ENCODE measurements around the gene LTK. TPM values are rescaled to one million over a fixed set of nuclear protein-coding genes. Genes with fewer than 3 reads are reported as not detected.

The LTK gene
- total and polyA plus RNA-seq, 4 donors: 0.19 to 1.9 (median 0.75) TPM

DNA sequence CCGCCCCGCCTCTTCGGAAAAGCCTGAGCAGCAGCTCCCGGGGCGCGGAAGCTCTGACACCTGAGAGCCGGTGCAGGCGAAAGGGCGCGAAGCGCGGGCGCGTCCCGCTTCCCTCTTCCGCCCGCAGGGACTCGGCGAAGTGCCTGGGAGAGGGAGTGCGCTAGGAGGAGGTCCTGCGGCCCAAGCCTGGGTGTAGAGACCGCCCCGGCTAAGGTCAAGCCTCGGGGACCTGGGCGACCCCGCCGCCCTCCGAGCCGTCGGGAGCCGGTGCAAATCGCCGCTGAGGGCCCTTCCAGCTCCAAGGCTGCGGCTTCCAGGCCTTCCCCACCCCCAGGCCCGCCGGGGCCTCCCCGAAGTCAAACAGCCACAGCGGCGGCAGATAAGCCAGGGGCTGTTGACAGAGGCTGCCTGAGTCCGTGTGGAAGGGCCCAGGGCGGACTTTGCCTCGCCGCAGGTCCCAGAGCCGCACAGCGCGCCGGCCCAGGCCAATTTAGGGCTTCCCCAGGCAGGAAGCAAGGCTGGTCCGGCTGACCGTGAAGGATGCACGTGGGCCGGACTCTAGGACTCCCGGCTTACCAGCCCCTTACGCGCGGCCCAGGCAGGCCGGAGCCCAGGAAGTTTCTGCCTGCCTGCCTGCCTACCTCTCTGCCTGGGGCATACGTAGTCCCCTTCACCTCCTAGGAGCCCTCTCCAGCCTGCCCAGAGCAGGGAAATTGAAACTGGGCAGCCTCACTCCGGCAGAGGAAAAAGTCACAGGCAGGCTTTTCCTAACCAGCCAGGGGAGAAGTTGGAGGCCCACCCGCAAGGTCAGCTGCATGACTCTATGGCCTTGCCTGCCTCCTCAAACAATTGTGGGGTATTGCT lies 17.7 kb downstream of the LTK start:
- no peak for DNase-seq
- peak; percentile 4 for ATAC-seq (ENCODE audit: low FRiP score)
- Histone ChIP-seq H3K36me3 (ENCODE audit: control insufficient read depth in 1 of 2, insufficient read depth in 2 of 2, low read length in 1 of 2) (no peaks in the 10 kb centered on the region), H3K27me3 (ENCODE audit: control insufficient read depth in 1 of 2, insufficient read depth in 2 of 2, low read length in 1 of 2) (no peaks in the 10 kb centered on the region), H3K4me1 (ENCODE audit: control insufficient read depth in 1 of 2, insufficient read depth in 2 of 2, low read length in 2 of 2) (no peaks in the 10 kb centered on the region), H3K4me3 (ENCODE audit: low read length in 2 of 2) (no peak overlapping the region), H3K27ac (ENCODE audit: low read depth in 1 of 2, low read length in 2 of 2) (no peak overlapping the region), H3K9me3 (ENCODE audit: control insufficient read depth, low read length) (no peaks in the 10 kb centered on the region)
- WGBS, 2 donors: 74 to 76% methylated on average over 56 to 59 of the region's 59 CpGs
- intact Hi-C loops (cut with DNase I): no loop called here

DNA sequence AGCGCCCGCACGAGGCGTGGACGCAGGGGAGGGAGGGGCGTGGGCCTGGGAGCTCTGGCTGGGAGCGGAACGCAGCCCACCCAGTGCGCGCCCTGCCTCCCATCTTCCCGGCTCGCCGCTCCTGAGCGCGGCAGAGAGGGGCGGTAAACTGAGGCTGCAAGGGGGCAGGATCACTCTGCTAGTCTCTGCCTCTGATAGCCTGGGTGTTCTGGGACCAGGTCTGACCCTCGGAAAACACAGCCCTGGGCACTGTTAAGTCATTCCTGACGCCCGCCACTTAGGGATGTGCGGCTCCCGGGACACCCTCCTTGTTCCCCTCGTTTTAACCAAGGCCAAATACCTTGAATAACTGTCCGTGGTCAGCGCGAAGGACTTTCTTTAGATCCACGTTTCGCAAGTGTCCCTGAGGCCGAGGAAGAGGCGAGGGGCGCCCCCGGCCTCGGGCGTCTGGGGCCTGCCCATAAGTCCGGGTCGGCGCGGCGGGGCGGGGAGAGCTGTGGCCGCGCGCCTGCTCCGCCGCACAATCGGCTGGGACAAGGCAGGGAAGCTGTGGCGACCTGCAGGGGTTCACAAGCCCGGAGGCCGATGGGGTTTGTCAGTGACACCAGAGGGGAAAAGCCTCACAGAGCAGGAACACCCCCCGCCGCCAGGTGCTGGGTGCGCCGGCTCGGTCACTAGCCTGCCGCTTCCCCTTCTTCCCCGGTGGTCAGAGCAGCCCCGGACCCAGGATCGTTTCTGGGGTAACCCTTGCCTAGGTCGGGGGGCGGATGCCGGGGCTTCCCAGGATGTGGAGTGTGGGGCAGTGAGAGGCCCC lies 18.5 kb downstream of the LTK start:
- DNase-seq (no peak), ATAC-seq (ENCODE audit: low FRiP score) (peak; percentile 7)
- 13 to 17% methylated on average over 46 to 60 of the region's 60 CpGs for WGBS, 2 donors
- Histone ChIP-seq H3K27ac (ENCODE audit: low read depth in 1 of 2, low read length in 2 of 2) (no peak overlapping the region), H3K9me3 (ENCODE audit: control insufficient read depth, low read length) (no peaks in the 10 kb centered on the region), H3K4me1 (ENCODE audit: control insufficient read depth in 1 of 2, insufficient read depth in 2 of 2, low read length in 2 of 2) (no peaks in the 10 kb centered on the region), H3K36me3 (ENCODE audit: control insufficient read depth in 1 of 2, insufficient read depth in 2 of 2, low read length in 1 of 2) (no peaks in the 10 kb centered on the region), H3K4me3 (ENCODE audit: low read length in 2 of 2) (no peak overlapping the region), H3K27me3 (ENCODE audit: control insufficient read depth in 1 of 2, insufficient read depth in 2 of 2, low read length in 1 of 2) (no peaks in the 10 kb centered on the region)
- intact Hi-C loops (cut with DNase I): loop anchor here in 1 of 2 donors (5.0 kb wide), 1 partner anchor 78 kb away; the partner anchor contains the start of gene RTF1

DNA sequence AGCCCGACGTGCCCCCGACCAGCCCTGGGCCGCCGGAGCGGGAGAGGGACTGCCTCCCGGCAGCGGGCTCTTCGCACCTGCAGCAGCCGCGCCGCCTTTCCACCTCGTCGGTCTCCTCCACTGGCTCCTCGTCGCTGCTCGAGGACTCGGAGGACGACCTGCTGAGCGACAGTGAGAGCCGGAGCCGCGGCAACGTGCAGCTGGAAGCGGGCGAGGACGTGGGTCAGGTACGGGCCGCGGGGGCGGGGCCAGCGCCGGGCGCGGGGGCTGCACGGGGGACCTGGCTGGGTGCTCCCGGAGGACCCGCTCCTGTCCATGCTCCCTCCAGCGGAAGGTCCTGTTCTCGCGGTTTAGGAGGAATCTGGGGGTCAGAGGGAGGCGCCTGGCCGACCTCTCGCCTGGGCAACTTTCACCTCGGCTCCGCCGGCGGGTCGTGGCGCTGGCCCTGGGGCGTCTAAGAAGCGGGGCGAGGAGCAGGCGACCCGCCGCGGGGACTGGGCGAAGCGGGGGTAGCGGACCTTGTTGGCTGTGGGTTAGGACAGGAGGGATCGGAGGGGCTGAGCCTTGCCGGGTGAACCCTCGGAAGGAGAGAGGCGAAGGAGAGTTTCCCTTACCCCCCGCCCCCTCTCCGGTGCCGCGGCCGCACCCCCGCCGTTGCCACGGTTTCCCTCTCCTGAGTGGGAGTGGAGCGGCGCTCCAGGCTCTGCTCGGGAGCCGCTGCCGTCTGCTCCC lies 19.3 kb downstream of the LTK start:
- WGBS, 2 donors: 1% methylated on average over 63 to 77 of the region's 77 CpGs
- Histone ChIP-seq H3K36me3 (ENCODE audit: control insufficient read depth in 1 of 2, insufficient read depth in 2 of 2, low read length in 1 of 2) (no peaks in the 10 kb centered on the region), H3K4me1 (ENCODE audit: control insufficient read depth in 1 of 2, insufficient read depth in 2 of 2, low read length in 2 of 2) (no peaks in the 10 kb centered on the region), H3K27ac (ENCODE audit: low read depth in 1 of 2, low read length in 2 of 2) (no peak overlapping the region), H3K9me3 (ENCODE audit: control insufficient read depth, low read length) (no peaks in the 10 kb centered on the region), H3K4me3 (ENCODE audit: low read length in 2 of 2) (peak overlapping the region; percentile 62 to 84), H3K27me3 (ENCODE audit: control insufficient read depth in 1 of 2, insufficient read depth in 2 of 2, low read length in 1 of 2) (no peaks in the 10 kb centered on the region)
- DNase-seq (peak in 1 of 2 donors; percentile 81), ATAC-seq (ENCODE audit: low FRiP score) (peak; percentile 4)
- intact Hi-C loops (cut with DNase I): loop anchor here in 1 of 2 donors (5.0 kb wide), 1 partner anchor 77 kb away; the partner anchor contains the start of gene RTF1

DNA sequence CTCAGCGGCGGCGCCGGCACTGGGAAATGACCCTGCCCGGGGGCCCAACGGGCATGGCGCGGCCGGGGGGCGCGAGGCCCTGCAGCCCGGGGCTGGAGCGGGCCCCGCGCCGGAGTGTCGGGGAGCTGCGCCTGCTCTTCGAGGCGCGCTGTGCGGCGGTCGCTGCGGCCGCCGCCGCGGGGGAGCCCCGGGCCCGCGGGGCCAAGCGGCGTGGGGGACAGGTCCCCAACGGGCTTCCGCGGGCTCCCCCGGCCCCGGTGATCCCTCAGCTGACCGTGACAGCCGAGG lies 19.8 kb downstream of the LTK start:
- intact Hi-C loops (cut with DNase I): loop anchor here in 1 of 2 donors (5.0 kb wide), 1 partner anchor 77 kb away; the partner anchor contains the start of gene RTF1
- ATAC-seq (ENCODE audit: low FRiP score) (no peak), DNase-seq (no peak)
- H3K4me1 ChIP-seq (ENCODE audit: control insufficient read depth in 1 of 2, insufficient read depth in 2 of 2, low read length in 2 of 2): no peaks in the 10 kb centered on the region
- 0% methylated on average over 3 to 41 of the region's 41 CpGs for WGBS, 2 donors
- no peaks in the 10 kb centered on the region for H3K9me3 ChIP-seq (ENCODE audit: control insufficient read depth, low read length)
- no peaks in the 10 kb centered on the region for H3K36me3 ChIP-seq (ENCODE audit: control insufficient read depth in 1 of 2, insufficient read depth in 2 of 2, low read length in 1 of 2)
- H3K27me3 ChIP-seq (ENCODE audit: control insufficient read depth in 1 of 2, insufficient read depth in 2 of 2, low read length in 1 of 2): no peaks in the 10 kb centered on the region
- peak overlapping the region; percentile 62 to 84 for H3K4me3 ChIP-seq (ENCODE audit: low read length in 2 of 2)
- no peak overlapping the region for H3K27ac ChIP-seq (ENCODE audit: low read depth in 1 of 2, low read length in 2 of 2)

DNA sequence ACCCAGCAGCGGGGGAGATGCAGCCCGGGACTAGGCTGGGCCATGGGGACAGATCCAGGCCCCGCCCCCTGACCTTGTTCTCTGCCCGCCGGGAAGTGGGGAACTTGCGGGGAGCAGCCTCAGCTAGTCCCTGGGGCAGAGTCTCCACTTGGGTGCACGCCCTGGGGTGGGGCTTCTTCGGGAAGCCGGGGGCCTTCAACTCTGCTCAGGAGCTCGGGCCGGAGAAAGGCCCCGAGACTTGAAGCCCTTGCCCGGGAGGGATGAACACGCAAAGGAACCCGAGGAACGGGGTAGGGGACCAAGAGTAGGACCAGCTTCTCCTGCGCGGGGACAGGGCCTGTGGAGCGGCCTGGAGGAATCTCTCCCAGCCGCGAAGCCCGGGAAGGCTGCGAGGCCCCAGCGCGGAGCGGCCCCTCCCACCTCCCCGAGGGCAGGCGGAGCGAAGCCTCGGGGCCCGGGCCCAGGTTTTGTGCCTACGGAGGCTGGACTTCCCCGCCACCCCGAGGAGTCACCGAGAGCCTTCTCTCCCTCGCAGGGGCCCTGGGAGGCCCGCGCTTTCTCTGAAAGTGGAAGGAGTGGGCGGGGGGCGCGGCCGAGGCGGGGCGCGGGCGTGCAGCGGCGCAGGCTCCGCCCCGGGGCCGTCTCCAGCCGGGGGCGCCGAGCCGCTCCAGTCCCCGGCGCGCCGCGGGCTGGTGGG lies 20.3 kb downstream of the LTK start, which contains the start of gene ITPKA:
TSS of gene ITPKA (plus strand) at position 670 of the 697 bp plus-strand sequence. CDS start 54 bp downstream, outside the sequence.
- Histone ChIP-seq H3K9me3 (ENCODE audit: control insufficient read depth, low read length) (no peaks in the 10 kb centered on the region), H3K4me3 (ENCODE audit: low read length in 2 of 2) (peak within 1 kb of the TSS; percentile 62 to 84), H3K36me3 (ENCODE audit: control insufficient read depth in 1 of 2, insufficient read depth in 2 of 2, low read length in 1 of 2) (no peaks in the 10 kb centered on the region), H3K27me3 (ENCODE audit: control insufficient read depth in 1 of 2, insufficient read depth in 2 of 2, low read length in 1 of 2) (no peaks in the 10 kb centered on the region), H3K4me1 (ENCODE audit: control insufficient read depth in 1 of 2, insufficient read depth in 2 of 2, low read length in 2 of 2) (no peaks in the 10 kb centered on the region), H3K27ac (ENCODE audit: low read depth in 1 of 2, low read length in 2 of 2) (no peak within 1 kb of the TSS)
- ATAC-seq (ENCODE audit: low FRiP score) (peak; percentile 78), DNase-seq (peak; percentile 81 to 91)
- intact Hi-C loops (cut with DNase I): loop anchor here in 1 of 2 donors (5.0 kb wide), 1 partner anchor 76 kb away; the partner anchor contains the start of gene RTF1
- 0 to 1% methylated on average over 23 to 60 of the region's 60 CpGs for WGBS, 2 donors

DNA sequence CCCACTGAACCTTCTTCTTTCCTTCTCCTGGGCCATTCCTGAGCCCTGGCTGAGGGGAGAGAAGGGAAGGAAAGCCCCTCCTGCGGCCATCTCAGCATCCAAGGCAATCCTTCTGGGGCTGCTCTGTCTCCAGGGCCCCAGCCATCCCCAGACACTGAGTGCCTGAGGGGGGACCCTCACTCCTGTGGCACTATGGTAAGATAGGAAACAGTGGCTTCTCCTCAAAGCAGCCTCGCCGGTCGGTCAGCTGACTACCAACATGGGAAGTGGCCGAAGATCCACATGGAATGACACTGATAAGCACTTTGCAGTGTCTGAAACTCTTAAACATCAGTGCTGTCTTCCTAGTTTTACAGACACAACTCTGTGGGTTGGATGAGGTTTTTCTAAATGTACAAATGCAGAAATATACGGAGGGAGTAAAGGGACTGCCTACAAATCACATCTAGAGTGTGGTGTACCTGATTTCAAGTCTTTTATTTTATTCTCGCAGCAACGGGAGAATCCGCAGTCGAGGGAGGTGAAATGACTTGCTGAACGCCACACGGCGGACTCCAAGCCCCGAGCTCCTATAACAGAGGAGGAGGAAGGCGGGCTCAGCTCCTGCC lies 20.9 kb downstream of the LTK start:
- H3K4me1 ChIP-seq (ENCODE audit: control insufficient read depth in 1 of 2, insufficient read depth in 2 of 2, low read length in 2 of 2): no peaks in the 10 kb centered on the region
- no peaks in the 10 kb centered on the region for H3K27me3 ChIP-seq (ENCODE audit: control insufficient read depth in 1 of 2, insufficient read depth in 2 of 2, low read length in 1 of 2)
- no peak for DNase-seq
- H3K9me3 ChIP-seq (ENCODE audit: control insufficient read depth, low read length): no peaks in the 10 kb centered on the region
- H3K27ac ChIP-seq (ENCODE audit: low read depth in 1 of 2, low read length in 2 of 2): no peak overlapping the region
- H3K36me3 ChIP-seq (ENCODE audit: control insufficient read depth in 1 of 2, insufficient read depth in 2 of 2, low read length in 1 of 2): no peaks in the 10 kb centered on the region
- ATAC-seq (ENCODE audit: low FRiP score): no peak
- 3 to 4% methylated on average over 15 of the region's 15 CpGs for WGBS, 2 donors
- H3K4me3 ChIP-seq (ENCODE audit: low read length in 2 of 2): peak overlapping the region; percentile 62 to 84
- intact Hi-C loops (cut with DNase I): loop anchor here in 1 of 2 donors (5.0 kb wide), 1 partner anchor 75 kb away; the partner anchor contains the start of gene RTF1

DNA sequence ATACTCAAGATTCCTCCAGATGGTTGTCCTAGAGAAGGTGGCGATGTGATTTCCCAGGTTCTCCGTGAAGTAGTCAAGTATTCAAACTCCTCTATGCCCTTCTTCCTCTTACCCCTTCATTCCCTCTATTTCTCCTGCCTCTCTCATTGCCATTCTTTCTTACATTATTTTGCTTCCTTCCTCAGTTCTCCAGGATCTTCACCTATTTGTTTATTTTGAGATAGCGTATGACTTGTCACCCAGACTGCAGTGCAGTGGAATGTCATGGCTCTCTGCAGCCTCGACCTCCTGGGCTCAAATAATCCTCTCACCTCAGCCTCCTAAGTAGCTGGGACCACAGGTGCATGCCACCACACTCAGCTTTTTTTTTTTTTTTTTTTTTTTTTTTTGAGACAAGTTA lies 21.7 kb downstream of the LTK start:
- no peaks in the 10 kb centered on the region for H3K9me3 ChIP-seq (ENCODE audit: control insufficient read depth, low read length)
- no peak overlapping the region for H3K4me3 ChIP-seq (ENCODE audit: low read length in 2 of 2)
- no peak overlapping the region for H3K27ac ChIP-seq (ENCODE audit: low read depth in 1 of 2, low read length in 2 of 2)
- H3K4me1 ChIP-seq (ENCODE audit: control insufficient read depth in 1 of 2, insufficient read depth in 2 of 2, low read length in 2 of 2): no peaks in the 10 kb centered on the region
- H3K36me3 ChIP-seq (ENCODE audit: control insufficient read depth in 1 of 2, insufficient read depth in 2 of 2, low read length in 1 of 2): no peaks in the 10 kb centered on the region
- no peak for ATAC-seq (ENCODE audit: low FRiP score)
- whole genome bisulfite sequencing, 2 donors: 88 to 90% methylated on average over 4 of the region's 4 CpGs
- intact Hi-C loops (cut with DNase I): loop anchor here in 1 of 2 donors (5.0 kb wide), 1 partner anchor 75 kb away; the partner anchor contains the start of gene RTF1
- no peak for DNase-seq
- no peaks in the 10 kb centered on the region for H3K27me3 ChIP-seq (ENCODE audit: control insufficient read depth in 1 of 2, insufficient read depth in 2 of 2, low read length in 1 of 2)

All from aorta (tissue), 5 donors.